Sigmoid colon (tissue), 4 donors: ENCODE results near the gene TRAT1.

Experiments used
- EP300 ChIP-seq, 4 donors: sonication (generic); formaldehyde crosslinking; IDR thresholded peaks; one replicate each; pipeline ENCODE4 v1.6.1; 2017; ENCODE audit warnings: antibody characterized with exemption in 4 of 4
- POLR2A ChIP-seq, 2 donors: fragments of 450-650 bp; IDR thresholded peaks; one replicate each; pipeline ENCODE4 v1.6.1; 2016; ENCODE audit warnings: antibody characterized with exemption in 2 of 2, mild to moderate bottlenecking in 2 of 2, moderate library complexity in 2 of 2
- TF ChIP-seq, protein P1 (sequence below), 4 experiments: fragments of 450-650 bp in 3 of 4; fragments of 200-600 bp in 1 of 4; IDR thresholded peaks; one replicate each; pipeline ENCODE4 v1.5.1; 2016 to 2019; ENCODE audit warnings: antibody characterized with exemption in 4 of 4, mild to moderate bottlenecking in 3 of 4, moderate library complexity in 2 of 4

- TF ChIP-seq, protein P1, sequence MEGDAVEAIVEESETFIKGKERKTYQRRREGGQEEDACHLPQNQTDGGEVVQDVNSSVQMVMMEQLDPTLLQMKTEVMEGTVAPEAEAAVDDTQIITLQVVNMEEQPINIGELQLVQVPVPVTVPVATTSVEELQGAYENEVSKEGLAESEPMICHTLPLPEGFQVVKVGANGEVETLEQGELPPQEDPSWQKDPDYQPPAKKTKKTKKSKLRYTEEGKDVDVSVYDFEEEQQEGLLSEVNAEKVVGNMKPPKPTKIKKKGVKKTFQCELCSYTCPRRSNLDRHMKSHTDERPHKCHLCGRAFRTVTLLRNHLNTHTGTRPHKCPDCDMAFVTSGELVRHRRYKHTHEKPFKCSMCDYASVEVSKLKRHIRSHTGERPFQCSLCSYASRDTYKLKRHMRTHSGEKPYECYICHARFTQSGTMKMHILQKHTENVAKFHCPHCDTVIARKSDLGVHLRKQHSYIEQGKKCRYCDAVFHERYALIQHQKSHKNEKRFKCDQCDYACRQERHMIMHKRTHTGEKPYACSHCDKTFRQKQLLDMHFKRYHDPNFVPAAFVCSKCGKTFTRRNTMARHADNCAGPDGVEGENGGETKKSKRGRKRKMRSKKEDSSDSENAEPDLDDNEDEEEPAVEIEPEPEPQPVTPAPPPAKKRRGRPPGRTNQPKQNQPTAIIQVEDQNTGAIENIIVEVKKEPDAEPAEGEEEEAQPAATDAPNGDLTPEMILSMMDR (IDR thresholded peaks at IDR 0.05): no peak
- TF ChIP-seq EP300 (IDR thresholded peaks at IDR 0.05) (no peak), POLR2A (IDR thresholded peaks at IDR 0.05) (no peak)
Observed at GRCh38 chr3:108897883-108898282, 75.3 kb downstream of the TRAT1 start.
